K562 (cell line): Measurements from ENCODE around the gene FTSJ3. TPM values are rescaled to one million over a fixed set of nuclear protein-coding genes. Genes with fewer than 3 reads are reported as not detected.

ENCODE experiments used
- ATAC-seq: fragments of 200-7000 bp; cut with Tn5 transposase; 3 replicates; pipeline ENCODE4 v1.9.1; 2020; ENCODE audit warnings: moderate library complexity
- BruUV-seq: library from RNA; stranded (reverse); fragments of 400-500 nt; replicated peaks from 2 replicates; lab custom pipeline; 2021; lab: Mats Ljungman, UMichigan
- CTCF ChIA-PET: fragments of 300-600 bp; formaldehyde crosslinking; extraction: SDS; loops from one replicate; lab custom pipeline; 2021; ENCODE audit warnings: low intra/inter-chr PET ratio; lab: Yijun Ruan, JAX
- POLR2A ChIA-PET: fragments of 300-600, 350-650 bp; sonication (Branson Sonifier 250); formaldehyde crosslinking; extraction: SDS; loops from one replicate; lab custom pipeline; 2021; ENCODE audit warnings: antibody characterized with exemption, inconsistent platforms; lab: Yijun Ruan, JAX
- DNase-seq, 4 experiments: peaks; one replicate each; pipeline versions ENCODE4 v3.0.0 to v3.0.0-alpha.2; 2011 to 2018; ENCODE audit warnings: low spot score in 3 of 4, mixed read lengths in 3 of 4; ENCODE audit errors: extremely low read depth in 1 of 4
- FAIRE-seq: peaks from 2 replicates; lab custom pipeline; 2011; peaks lifted over from hg19 to GRCh38; lab: Jason Lieb, UNC
- H2AFZ ChIP-seq: 2 replicates; pipeline ENCODE4 v1.6.0; 2011; ENCODE audit warnings: low read depth, low read length, control low read depth, inconsistent platforms
- H3K27ac ChIP-seq: fragments of 200-600 bp; 3 replicates; pipeline ENCODE4 v1.8.0; 2011; ENCODE audit warnings: low read depth, mild to moderate bottlenecking, control low read depth, inconsistent platforms, low read length, moderate library complexity, mixed read lengths; ENCODE audit errors: extremely low read depth
- H3K27me3 ChIP-seq, 2 experiments: fragments of 300-600 bp in 1 of 2; 2 replicates in 1 of 2; 3 replicates in 1 of 2; pipeline versions ENCODE4 v1.6.0 to v1.8.0; 2011; ENCODE audit warnings: inconsistent platforms in 2 of 2, low read length in 2 of 2, mild to moderate bottlenecking in 1 of 2, mixed read lengths in 1 of 2, moderate library complexity in 1 of 2; ENCODE audit not compliant: control insufficient read depth in 2 of 2, insufficient read depth in 2 of 2
- H3K36me3 ChIP-seq: fragments of 300-600 bp; 3 replicates; pipeline ENCODE4 v1.8.0; 2011; ENCODE audit warnings: mild to moderate bottlenecking, low read length, inconsistent platforms; ENCODE audit not compliant: control insufficient read depth, insufficient read depth
- H3K4me1 ChIP-seq, 2 experiments: fragments of 200-600 bp in 1 of 2; replicated peaks in 1 of 2; 2 replicates in 1 of 2; 3 replicates in 1 of 2; pipeline versions ENCODE4 v1.5.1 to v1.8.0; 2011; ENCODE audit warnings: inconsistent platforms in 2 of 2, low read length in 2 of 2, mild to moderate bottlenecking in 1 of 2, mixed read lengths in 1 of 2, moderate library complexity in 1 of 2; ENCODE audit not compliant: control insufficient read depth in 2 of 2, insufficient read depth in 2 of 2
- H3K4me2 ChIP-seq: 2 replicates; pipeline ENCODE4 v1.6.1; 2011; ENCODE audit warnings: low read length, control low read depth, inconsistent platforms, mixed read lengths; ENCODE audit not compliant: insufficient read depth
- H3K4me3 ChIP-seq: fragments of 200-600 bp; sonication (generic), shearing (Covaris generic); 2 replicates; pipeline ENCODE4 v1.5.1; 2016; ENCODE audit warnings: control low read depth, inconsistent platforms
- H3K79me2 ChIP-seq: fragments of 200-600 bp; 3 replicates; pipeline ENCODE4 v1.8.0; 2011; ENCODE audit warnings: low read length, inconsistent platforms; ENCODE audit not compliant: control insufficient read depth, insufficient read depth
- H3K9ac ChIP-seq, 2 experiments: 2 replicates each; pipeline versions ENCODE4 v1.6.0 to v1.6.1; 2011; ENCODE audit warnings: low read depth in 2 of 2, low read length in 2 of 2, control low read depth in 1 of 2, inconsistent platforms in 1 of 2, mild to moderate bottlenecking in 1 of 2, mixed read lengths in 1 of 2; ENCODE audit not compliant: insufficient read depth in 1 of 2
- H3K9me1 ChIP-seq: one replicate; pipeline ENCODE4 v1.6.0; 2011; ENCODE audit warnings: inconsistent platforms, mild to moderate bottlenecking, low read length, moderate library complexity; ENCODE audit not compliant: control insufficient read depth, insufficient read depth
- H3K9me3 ChIP-seq: replicated peaks from 2 replicates; pipeline ENCODE4 v1.5.1; 2011; ENCODE audit warnings: low read depth, low read length, inconsistent platforms; ENCODE audit not compliant: control insufficient read depth, insufficient read depth
- H4K20me1 ChIP-seq: replicated peaks from 2 replicates; pipeline ENCODE4 v1.6.1; 2011; ENCODE audit warnings: low read length, inconsistent platforms, mixed read lengths; ENCODE audit not compliant: control insufficient read depth, insufficient read depth
- BRCA1 ChIP-seq, 2 experiments: fragments of 450-650 bp in 1 of 2; sonication (generic) in 1 of 2; formaldehyde crosslinking in 1 of 2; IDR thresholded peaks; 2 replicates each; pipeline versions ENCODE4 v1.5.0 to v1.6.1; 2017 to 2020; ENCODE audit warnings: mild to moderate bottlenecking in 1 of 2, missing genetic modification reagents in 1 of 2
- CBFA2T2 ChIP-seq: fragments of 450-650 bp; conservative IDR thresholded peaks from 2 replicates; pipeline ENCODE4 v1.6.1; 2017; ENCODE audit warnings: mild to moderate bottlenecking
- FOXJ2 ChIP-seq: fragments of 200-800 bp; sonication (Bioruptor generic); IDR thresholded peaks from 2 replicates; pipeline ENCODE4 v1.6.1; 2016; ENCODE audit warnings: missing genetic modification characterization, missing compliant biosample characterization
- HDAC6 ChIP-seq: IDR thresholded peaks from 2 replicates; pipeline ENCODE4 v1.6.1; 2012; ENCODE audit warnings: low read depth, mild to moderate bottlenecking, control low read depth, inconsistent platforms, low read length, moderate library complexity
- HNRNPLL ChIP-seq: fragments of 200-400 bp; formaldehyde crosslinking; IDR thresholded peaks from 2 replicates; pipeline ENCODE4 v1.6.1; 2017; ENCODE audit warnings: low read length, low read depth, mild to moderate bottlenecking; ENCODE audit not compliant: poor library complexity, severe bottlenecking
- IRF2 ChIP-seq: sonication (generic); formaldehyde crosslinking; IDR thresholded peaks from 2 replicates; pipeline ENCODE4 v1.8.1; 2022; ENCODE audit warnings: mild to moderate bottlenecking, missing genetic modification reagents
- NFXL1 ChIP-seq: fragments of 450-650 bp; formaldehyde crosslinking; IDR thresholded peaks from 2 replicates; pipeline ENCODE4 v1.4.0; 2021; ENCODE audit warnings: mild to moderate bottlenecking
- RBM22 ChIP-seq: fragments of 200-400 bp; formaldehyde crosslinking; IDR thresholded peaks from 2 replicates; pipeline ENCODE4 v1.6.1; 2018; ENCODE audit warnings: low read length, low read depth; ENCODE audit not compliant: poor library complexity, severe bottlenecking
- TARDBP ChIP-seq: fragments of 450-650 bp; IDR thresholded peaks from 2 replicates; pipeline ENCODE4 v1.6.1; 2016
- TRIM28 ChIP-seq: fragments of 450-650 bp; IDR thresholded peaks from 2 replicates; pipeline ENCODE4 v1.6.1; 2017
- WGBS: fragments of 100-300 bp; shearing (Covaris generic); methylation state at CpG from one replicate; pipeline ENCODE4 v1.1.6; 2016; ENCODE audit warnings: low coverage, mixed read lengths; ENCODE audit not compliant: insufficient coverage; ENCODE audit errors: missing lambda C conversion rate; 5-methylcytosine and 5-hydroxymethylcytosine counted together
- in situ Hi-C: fragments of 300-500 bp; cut with MboI; formaldehyde crosslinking; loops from 4 replicates; pipeline ENCODE4 v1.15.0; 2018; ENCODE audit warnings: inconsistent platforms, mixed read lengths
- intact Hi-C: fragments of 100-400 bp; cut with micrococcal nuclease; formaldehyde crosslinking; loops from 2 replicates; pipeline ENCODE4 v1.14.2; 2022
- polyA plus RNA-seq, 8 experiments: library from polyadenylated mRNA; depleted of rRNA in 4 of 8; stranded (reverse) in 5 of 8; unstranded in 3 of 8; fragments of >200 nt; fragmentation: Nextera tagmentation in 2 of 8; fragmentation: Illumina TruSeq in 1 of 8; extraction: Ambion mirVana in 2 of 8; extraction: Trizol in 1 of 8; gene quantifications; 2 replicates each; pipeline versions ENCODE4 v1.2.1 to v1.2.3, GENCODE V29; 2011 to 2014; ENCODE audit warnings: inconsistent platforms in 1 of 8, missing spikeins in 1 of 8
- total RNA-seq, 7 experiments: library from RNA; depleted of rRNA in 6 of 7; stranded (reverse); fragments of >200 nt in 6 of 7; fragmentation: Illumina TruSeq in 2 of 7; extraction: Trizol in 2 of 7; gene quantifications; 2 replicates each; pipeline versions ENCODE4 v1.2.1 to v1.2.3, GENCODE V29; 2011 to 2021; ENCODE audit warnings: low replicate concordance in 1 of 7
- TF ChIP-seq, protein P1 (sequence below): fragments of 250-450 bp; sonication (Bioruptor Pico); IDR thresholded peaks from 2 replicates; pipeline ENCODE4 v1.8.0; 2021; ENCODE audit warnings: moderate library complexity, mild to moderate bottlenecking, inconsistent platforms
- TF ChIP-seq, protein P2 (sequence below): sonication (generic); formaldehyde crosslinking; IDR thresholded peaks from 2 replicates; pipeline ENCODE4 v1.8.1; 2023; ENCODE audit warnings: mild to moderate bottlenecking, missing genetic modification reagents, moderate library complexity
- TF ChIP-seq, protein P3 (sequence below): fragments of 450-650 bp; IDR thresholded peaks from 2 replicates; pipeline ENCODE4 v1.7.0; 2016; ENCODE audit warnings: borderline replicate concordance
- TF ChIP-seq, protein P4 (sequence below): fragments of 250-450 bp; sonication (Bioruptor Pico); IDR thresholded peaks from 2 replicates; pipeline ENCODE4 v1.5.0; 2020; ENCODE audit warnings: mild to moderate bottlenecking, borderline replicate concordance

The FTSJ3 gene
- total and polyA plus RNA-seq, 9 of the 15 experiments (the other 6 are each of a cell fraction or from before 2014, with no cell fraction given): 18.0 to 65.6 (median 52.4) TPM

DNA sequence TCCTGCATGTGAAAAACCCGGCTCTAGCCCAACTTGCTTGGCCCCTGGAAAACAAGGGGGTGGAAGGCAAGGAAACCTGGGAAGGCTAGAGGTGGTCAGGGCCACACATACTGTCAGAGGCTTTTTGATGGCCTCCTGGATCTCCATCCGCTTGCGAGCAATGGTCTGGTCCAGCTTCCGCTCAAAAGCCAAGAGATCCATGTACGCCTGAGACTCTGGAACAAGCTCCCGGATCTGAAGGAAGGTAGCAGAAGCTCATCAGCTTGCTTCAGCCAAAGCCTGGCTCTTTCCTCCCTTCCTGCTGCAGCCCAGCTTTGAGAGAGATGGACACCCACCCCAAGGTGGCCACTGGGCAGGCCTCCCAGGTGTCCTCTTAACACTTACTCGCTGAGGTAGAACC is 9.3 kb upstream of the FTSJ3 start:
- H3K4me3 ChIP-seq: no peak overlapping the region
- H3K27me3 ChIP-seq: no peaks in the 10 kb centered on the region
- FAIRE-seq (no peak), DNase-seq (no peak), ATAC-seq (no peak)
- no peaks in the 10 kb centered on the region for H4K20me1 ChIP-seq
- H2AFZ ChIP-seq: no peak overlapping the region
- 96% methylated on average over 7 of the region's 7 CpGs for WGBS
- BruUV-seq: no TSS peak
- peaks cover 47% of the 10 kb centered on the region for H3K79me2 ChIP-seq
- POLR2A ChIA-PET: interaction anchor here (0.6 kb wide), 3 partner anchors 51 to 125 kb away, joined by 3 read pairs; no protein-coding TSS in a partner anchor
- peaks cover 76% of the 10 kb centered on the region for H3K36me3 ChIP-seq
- H3K27ac ChIP-seq: no peak overlapping the region
- H3K4me1 ChIP-seq: peaks cover 15 to 43% of the 10 kb centered on the region in 2 experiments
- intact Hi-C loops (loop anchor here (10.0 kb wide), 1 partner anchor 142 kb away; no protein-coding TSS in a partner anchor), in situ Hi-C loops (loop anchor here (25.0 kb wide), 1 partner anchor 400 kb away; the partner anchor contains the start of gene CYB561)
- H3K9me1 ChIP-seq: no peaks in the 10 kb centered on the region
- CTCF ChIA-PET: no interaction called here
- H3K9me3 ChIP-seq: no peaks in the 10 kb centered on the region
- peak overlapping the region in 1 of 2 experiments; percentile 33; a peak in 1 of 4 replicates for H3K9ac ChIP-seq
- no peak overlapping the region for H3K4me2 ChIP-seq
- no peak for TF ChIP-seq HDAC6
- TF ChIP-seq NFXL1: no peak
- no peak for TF ChIP-seq RBM22
- TF ChIP-seq, protein P1, sequence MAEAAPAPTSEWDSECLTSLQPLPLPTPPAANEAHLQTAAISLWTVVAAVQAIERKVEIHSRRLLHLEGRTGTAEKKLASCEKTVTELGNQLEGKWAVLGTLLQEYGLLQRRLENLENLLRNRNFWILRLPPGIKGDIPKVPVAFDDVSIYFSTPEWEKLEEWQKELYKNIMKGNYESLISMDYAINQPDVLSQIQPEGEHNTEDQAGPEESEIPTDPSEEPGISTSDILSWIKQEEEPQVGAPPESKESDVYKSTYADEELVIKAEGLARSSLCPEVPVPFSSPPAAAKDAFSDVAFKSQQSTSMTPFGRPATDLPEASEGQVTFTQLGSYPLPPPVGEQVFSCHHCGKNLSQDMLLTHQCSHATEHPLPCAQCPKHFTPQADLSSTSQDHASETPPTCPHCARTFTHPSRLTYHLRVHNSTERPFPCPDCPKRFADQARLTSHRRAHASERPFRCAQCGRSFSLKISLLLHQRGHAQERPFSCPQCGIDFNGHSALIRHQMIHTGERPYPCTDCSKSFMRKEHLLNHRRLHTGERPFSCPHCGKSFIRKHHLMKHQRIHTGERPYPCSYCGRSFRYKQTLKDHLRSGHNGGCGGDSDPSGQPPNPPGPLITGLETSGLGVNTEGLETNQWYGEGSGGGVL (CRISPR knock-in tag): no peak
- TF ChIP-seq, protein P2, sequence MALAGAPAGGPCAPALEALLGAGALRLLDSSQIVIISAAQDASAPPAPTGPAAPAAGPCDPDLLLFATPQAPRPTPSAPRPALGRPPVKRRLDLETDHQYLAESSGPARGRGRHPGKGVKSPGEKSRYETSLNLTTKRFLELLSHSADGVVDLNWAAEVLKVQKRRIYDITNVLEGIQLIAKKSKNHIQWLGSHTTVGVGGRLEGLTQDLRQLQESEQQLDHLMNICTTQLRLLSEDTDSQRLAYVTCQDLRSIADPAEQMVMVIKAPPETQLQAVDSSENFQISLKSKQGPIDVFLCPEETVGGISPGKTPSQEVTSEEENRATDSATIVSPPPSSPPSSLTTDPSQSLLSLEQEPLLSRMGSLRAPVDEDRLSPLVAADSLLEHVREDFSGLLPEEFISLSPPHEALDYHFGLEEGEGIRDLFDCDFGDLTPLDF (CRISPR knock-in tag): no peak
- TF ChIP-seq CBFA2T2: no peak
- TF ChIP-seq, protein P3, sequence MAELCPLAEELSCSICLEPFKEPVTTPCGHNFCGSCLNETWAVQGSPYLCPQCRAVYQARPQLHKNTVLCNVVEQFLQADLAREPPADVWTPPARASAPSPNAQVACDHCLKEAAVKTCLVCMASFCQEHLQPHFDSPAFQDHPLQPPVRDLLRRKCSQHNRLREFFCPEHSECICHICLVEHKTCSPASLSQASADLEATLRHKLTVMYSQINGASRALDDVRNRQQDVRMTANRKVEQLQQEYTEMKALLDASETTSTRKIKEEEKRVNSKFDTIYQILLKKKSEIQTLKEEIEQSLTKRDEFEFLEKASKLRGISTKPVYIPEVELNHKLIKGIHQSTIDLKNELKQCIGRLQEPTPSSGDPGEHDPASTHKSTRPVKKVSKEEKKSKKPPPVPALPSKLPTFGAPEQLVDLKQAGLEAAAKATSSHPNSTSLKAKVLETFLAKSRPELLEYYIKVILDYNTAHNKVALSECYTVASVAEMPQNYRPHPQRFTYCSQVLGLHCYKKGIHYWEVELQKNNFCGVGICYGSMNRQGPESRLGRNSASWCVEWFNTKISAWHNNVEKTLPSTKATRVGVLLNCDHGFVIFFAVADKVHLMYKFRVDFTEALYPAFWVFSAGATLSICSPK: no peak
- TF ChIP-seq BRCA1 (IDR thresholded peaks at IDR 0.05): no peak
- no peak for TF ChIP-seq BRCA1 (CRISPR knock-in tag; IDR thresholded peaks at IDR 0.05)
- TF ChIP-seq TRIM28: no peak
- TF ChIP-seq FOXJ2: no peak
- no peak for TF ChIP-seq IRF2 (CRISPR knock-in tag)
- TF ChIP-seq TARDBP: no peak
- TF ChIP-seq, protein P4, sequence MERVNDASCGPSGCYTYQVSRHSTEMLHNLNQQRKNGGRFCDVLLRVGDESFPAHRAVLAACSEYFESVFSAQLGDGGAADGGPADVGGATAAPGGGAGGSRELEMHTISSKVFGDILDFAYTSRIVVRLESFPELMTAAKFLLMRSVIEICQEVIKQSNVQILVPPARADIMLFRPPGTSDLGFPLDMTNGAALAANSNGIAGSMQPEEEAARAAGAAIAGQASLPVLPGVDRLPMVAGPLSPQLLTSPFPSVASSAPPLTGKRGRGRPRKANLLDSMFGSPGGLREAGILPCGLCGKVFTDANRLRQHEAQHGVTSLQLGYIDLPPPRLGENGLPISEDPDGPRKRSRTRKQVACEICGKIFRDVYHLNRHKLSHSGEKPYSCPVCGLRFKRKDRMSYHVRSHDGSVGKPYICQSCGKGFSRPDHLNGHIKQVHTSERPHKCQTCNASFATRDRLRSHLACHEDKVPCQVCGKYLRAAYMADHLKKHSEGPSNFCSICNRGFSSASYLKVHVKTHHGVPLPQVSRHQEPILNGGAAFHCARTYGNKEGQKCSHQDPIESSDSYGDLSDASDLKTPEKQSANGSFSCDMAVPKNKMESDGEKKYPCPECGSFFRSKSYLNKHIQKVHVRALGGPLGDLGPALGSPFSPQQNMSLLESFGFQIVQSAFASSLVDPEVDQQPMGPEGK: no peak
- TF ChIP-seq HNRNPLL: no peak
